Measurements from ENCODE around the gene PZP.
"Not testable (repeated sequence)": the region's sequence is repeated elsewhere in the genome, so short reads cannot be mapped to it uniquely, and the experiment has no call there.

PZP gene

GRCh38 chr12:9143929-9144729 is 64.1 kb downstream of the PZP start:
- Histone ChIP-seq H3K4me3 (ENCODE audit: low read length, poor library complexity, severe bottlenecking) (no peak overlapping the region), H3K9me3 (ENCODE audit: insufficient read depth, low read depth, low read length) (no peaks in the 10 kb centered on the region; the same call in 1 of the 2 replicates), H3K4me2 (ENCODE audit: low read depth, low read length, poor library complexity, severe bottlenecking) (no peak overlapping the region), H3K9ac (ENCODE audit: low read depth, low read length, poor library complexity, severe bottlenecking) (no peak overlapping the region), H4K20me1 (ENCODE audit: insufficient read depth, low read length, poor library complexity, severe bottlenecking) (no peaks in the 10 kb centered on the region), H2AFZ (ENCODE audit: low read length) (no peak overlapping the region), H3K9me2 (replicated peaks; ENCODE audit: low read depth, low read length) (no peaks in the 10 kb centered on the region), H3F3A (ENCODE audit: low read depth) (no peaks in the 10 kb centered on the region), H3K36me3 (ENCODE audit: insufficient read depth, low read length) (no peaks in the 10 kb centered on the region), H3K4me1 (ENCODE audit: insufficient read depth, low read length, poor library complexity, severe bottlenecking) (peaks cover 6% of the 10 kb centered on the region), H3K27me3 (ENCODE audit: insufficient read depth, low read length, poor library complexity, severe bottlenecking) (no peaks in the 10 kb centered on the region), H3K79me2 (ENCODE audit: insufficient read depth, low read length) (no peaks in the 10 kb centered on the region)
- TF ChIP-seq, protein P1, sequence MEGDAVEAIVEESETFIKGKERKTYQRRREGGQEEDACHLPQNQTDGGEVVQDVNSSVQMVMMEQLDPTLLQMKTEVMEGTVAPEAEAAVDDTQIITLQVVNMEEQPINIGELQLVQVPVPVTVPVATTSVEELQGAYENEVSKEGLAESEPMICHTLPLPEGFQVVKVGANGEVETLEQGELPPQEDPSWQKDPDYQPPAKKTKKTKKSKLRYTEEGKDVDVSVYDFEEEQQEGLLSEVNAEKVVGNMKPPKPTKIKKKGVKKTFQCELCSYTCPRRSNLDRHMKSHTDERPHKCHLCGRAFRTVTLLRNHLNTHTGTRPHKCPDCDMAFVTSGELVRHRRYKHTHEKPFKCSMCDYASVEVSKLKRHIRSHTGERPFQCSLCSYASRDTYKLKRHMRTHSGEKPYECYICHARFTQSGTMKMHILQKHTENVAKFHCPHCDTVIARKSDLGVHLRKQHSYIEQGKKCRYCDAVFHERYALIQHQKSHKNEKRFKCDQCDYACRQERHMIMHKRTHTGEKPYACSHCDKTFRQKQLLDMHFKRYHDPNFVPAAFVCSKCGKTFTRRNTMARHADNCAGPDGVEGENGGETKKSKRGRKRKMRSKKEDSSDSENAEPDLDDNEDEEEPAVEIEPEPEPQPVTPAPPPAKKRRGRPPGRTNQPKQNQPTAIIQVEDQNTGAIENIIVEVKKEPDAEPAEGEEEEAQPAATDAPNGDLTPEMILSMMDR (conservative IDR thresholded peaks at IDR 0.05; ENCODE audit: low read length) = no peak
- TF ChIP-seq EZH2phosphoT487 (IDR thresholded peaks at IDR 0.05; ENCODE audit: borderline replicate concordance) = no peak

DNA sequence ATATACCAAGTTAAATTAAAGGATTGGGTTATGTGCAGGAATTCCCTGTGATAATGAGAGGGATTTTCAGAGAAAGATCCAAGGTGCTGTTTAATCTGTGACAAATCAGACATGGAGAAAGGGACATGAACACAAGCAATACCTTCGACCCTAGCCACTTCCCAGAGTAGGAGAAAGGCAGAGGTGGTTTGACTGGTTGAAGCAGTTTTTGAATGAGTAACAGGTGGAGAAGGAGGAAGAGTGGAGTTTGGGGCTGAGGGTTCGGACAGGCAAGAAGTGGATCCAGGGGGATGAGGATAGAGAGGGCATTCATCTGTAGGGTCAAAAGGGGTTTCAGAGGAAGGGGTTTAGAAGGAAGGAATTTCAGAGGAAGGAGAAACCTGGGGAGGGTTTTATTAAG is 65.1 kb downstream of the PZP start:
- TF ChIP-seq EZH2phosphoT487 (IDR thresholded peaks at IDR 0.05; ENCODE audit: borderline replicate concordance) = no peak
- TF ChIP-seq, protein P1 (conservative IDR thresholded peaks at IDR 0.05; ENCODE audit: low read length) = no peak
- Histone ChIP-seq H3K36me3 (ENCODE audit: insufficient read depth, low read length) (no peaks in the 10 kb centered on the region), H3K9me2 (replicated peaks; ENCODE audit: low read depth, low read length) (no peaks in the 10 kb centered on the region), H3K4me2 (ENCODE audit: low read depth, low read length, poor library complexity, severe bottlenecking) (no peak overlapping the region), H4K20me1 (ENCODE audit: insufficient read depth, low read length, poor library complexity, severe bottlenecking) (no peaks in the 10 kb centered on the region), H3K9me3 (ENCODE audit: insufficient read depth, low read depth, low read length) (no peaks in the 10 kb centered on the region; the same call in 1 of the 2 replicates), H3K9ac (ENCODE audit: low read depth, low read length, poor library complexity, severe bottlenecking) (no peak overlapping the region), H3F3A (ENCODE audit: low read depth) (no peaks in the 10 kb centered on the region), H3K4me3 (ENCODE audit: low read length, poor library complexity, severe bottlenecking) (no peak overlapping the region), H2AFZ (ENCODE audit: low read length) (no peak overlapping the region), H3K27me3 (ENCODE audit: insufficient read depth, low read length, poor library complexity, severe bottlenecking) (no peaks in the 10 kb centered on the region), H3K79me2 (ENCODE audit: insufficient read depth, low read length) (no peaks in the 10 kb centered on the region), H3K4me1 (ENCODE audit: insufficient read depth, low read length, poor library complexity, severe bottlenecking) (no peaks in the 10 kb centered on the region)

DNA sequence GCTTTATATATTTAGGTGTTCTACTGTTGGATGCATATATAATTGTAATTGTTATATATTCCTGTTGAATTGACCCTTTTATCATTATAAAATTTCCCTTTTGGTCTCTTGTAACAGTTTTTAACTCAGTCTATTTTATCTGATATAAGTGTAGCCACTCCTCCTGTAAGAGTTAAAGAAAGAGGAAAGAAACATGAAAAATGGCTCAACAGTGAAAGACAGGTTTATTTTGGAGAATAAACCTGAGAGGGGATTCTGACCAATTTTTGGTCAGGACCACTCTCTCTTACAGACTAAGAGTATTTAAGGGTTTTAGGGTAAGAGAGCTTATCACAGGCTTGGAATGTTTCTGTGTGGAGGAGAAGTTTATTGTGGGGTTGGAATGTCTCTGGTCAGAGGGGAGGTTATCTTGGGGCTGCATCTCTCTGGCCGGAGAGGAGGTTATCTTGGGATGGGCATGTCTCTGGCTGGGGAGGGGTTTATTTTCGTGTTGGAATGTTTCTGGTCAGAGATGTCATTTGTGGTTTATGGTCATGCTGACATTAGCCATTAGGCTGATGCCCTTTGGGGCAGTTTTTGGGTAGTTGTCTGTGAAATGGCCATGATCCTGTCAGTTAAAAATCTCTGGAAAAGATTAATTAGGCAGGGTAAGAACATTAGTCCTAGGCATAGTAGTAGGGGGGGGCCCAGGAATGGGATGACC is 68.5 kb downstream of the PZP start:
- H2AFZ ChIP-seq (ENCODE audit: low read length); H3K9me3 ChIP-seq (ENCODE audit: insufficient read depth, low read depth, low read length); H3K9me2 ChIP-seq (replicated peaks; ENCODE audit: low read depth, low read length); H3K4me3 ChIP-seq (ENCODE audit: low read length, poor library complexity, severe bottlenecking); H3K79me2 ChIP-seq (ENCODE audit: insufficient read depth, low read length); H3K4me2 ChIP-seq (ENCODE audit: low read depth, low read length, poor library complexity, severe bottlenecking); H3K27me3 ChIP-seq (ENCODE audit: insufficient read depth, low read length, poor library complexity, severe bottlenecking); H3F3A ChIP-seq (ENCODE audit: low read depth); H3K9ac ChIP-seq (ENCODE audit: low read depth, low read length, poor library complexity, severe bottlenecking); H4K20me1 ChIP-seq (ENCODE audit: insufficient read depth, low read length, poor library complexity, severe bottlenecking); H3K4me1 ChIP-seq (ENCODE audit: insufficient read depth, low read length, poor library complexity, severe bottlenecking); H3K36me3 ChIP-seq (ENCODE audit: insufficient read depth, low read length): not testable (repeated sequence)
